Common myeloid progenitor, CD34-positive (primary cell): ENCODE results near the gene EXOC2.

Experiments
- CTCF ChIA-PET: fragments of 350-600 bp; sonication (Branson Sonifier 250); formaldehyde crosslinking; loops from one replicate; lab custom pipeline; 2021; ENCODE audit warnings: antibody characterized with exemption; lab: Charles Lee
- POLR2A ChIA-PET: fragments of 350-600 bp; sonication (Branson Sonifier 250); formaldehyde crosslinking; loops from one replicate; lab custom pipeline; 2021; ENCODE audit warnings: antibody characterized with exemption; lab: Charles Lee
- DNase-seq, 3 donors: peaks; one replicate each; pipeline versions ENCODE4 v3.0.0 to v3.0.0-alpha.2; 2013
- H3K27ac ChIP-seq, 2 experiments: 1 replicate in 1 of 2; 2 replicates in 1 of 2; pipeline ENCODE4 v1.7.0; 2013; ENCODE audit warnings: inconsistent platforms in 2 of 2, low read length in 2 of 2, mild to moderate bottlenecking in 2 of 2, low read depth in 1 of 2, moderate library complexity in 1 of 2; ENCODE audit not compliant: severe bottlenecking in 2 of 2, insufficient read depth in 1 of 2, poor library complexity in 1 of 2
- H3K27me3 ChIP-seq, 5 experiments: replicated peaks in 2 of 5; 1 replicate in 3 of 5; 2 replicates in 2 of 5; pipeline versions ENCODE4 v1.6.1 to v1.7.0; 2013; ENCODE audit warnings: low read length in 4 of 5, mild to moderate bottlenecking in 2 of 5, moderate library complexity in 2 of 5, inconsistent platforms in 1 of 5; ENCODE audit not compliant: insufficient read depth in 5 of 5, control insufficient read depth in 4 of 5
- H3K36me3 ChIP-seq, 4 experiments: 1 replicate in 2 of 4; 2 replicates in 2 of 4; pipeline versions ENCODE4 v1.6.1 to v1.7.0; 2013; ENCODE audit warnings: low read length in 3 of 4, control low read depth in 1 of 4, mild to moderate bottlenecking in 1 of 4; ENCODE audit not compliant: control insufficient read depth in 4 of 4, insufficient read depth in 4 of 4
- H3K4me1 ChIP-seq, 4 experiments: 1 replicate in 3 of 4; 2 replicates in 1 of 4; pipeline versions ENCODE4 v1.6.1 to v1.7.1; 2013; ENCODE audit warnings: low read length in 3 of 4, mild to moderate bottlenecking in 3 of 4, control low read depth in 1 of 4, inconsistent platforms in 1 of 4, moderate library complexity in 1 of 4; ENCODE audit not compliant: control insufficient read depth in 4 of 4, insufficient read depth in 4 of 4; ENCODE audit errors: control extremely low read depth in 1 of 4
- H3K4me3 ChIP-seq, 7 experiments: 1 replicate in 4 of 7; 2 replicates in 3 of 7; pipeline versions ENCODE4 v1.5.1 to v1.7.0; 2013; ENCODE audit warnings: mild to moderate bottlenecking in 7 of 7, low read length in 6 of 7, moderate library complexity in 6 of 7, inconsistent platforms in 2 of 7, low read depth in 2 of 7, control low read depth in 1 of 7; ENCODE audit not compliant: insufficient read depth in 4 of 7, control insufficient read depth in 1 of 7; ENCODE audit errors: extremely low read depth in 1 of 7
- H3K9me3 ChIP-seq, 5 experiments: 1 replicate in 4 of 5; 2 replicates in 1 of 5; pipeline versions ENCODE4 v1.6.1 to v1.7.1; 2013; ENCODE audit warnings: low read length in 4 of 5, mild to moderate bottlenecking in 2 of 5, inconsistent platforms in 1 of 5, low read depth in 1 of 5, moderate library complexity in 1 of 5; ENCODE audit not compliant: control insufficient read depth in 4 of 5, insufficient read depth in 2 of 5; ENCODE audit errors: control extremely low read depth in 1 of 5
- WGBS: methylation state at CpG from one replicate; pipeline ENCODE4 v1.1.5; 2013; ENCODE audit not compliant: insufficient coverage; 5-methylcytosine and 5-hydroxymethylcytosine counted together

Gene EXOC2

GRCh38 chr6:484086-484745, 208.7 kb downstream of the EXOC2 start:
- no peak for DNase-seq
- ChIA-PET CTCF (no interaction called here), POLR2A (no interaction called here)
- no peak overlapping the region for H3K27ac ChIP-seq
- no peak overlapping the region for H3K4me3 ChIP-seq
- H3K27me3 ChIP-seq, result no peaks in the 10 kb centered on the region
- WGBS, result 92% methylated on average over 4 of the region's 4 CpGs
- peaks cover 0 to 3% (median under 1%) of the 10 kb centered on the region in 4 experiments for H3K4me1 ChIP-seq
- peaks cover 0 to 33% (median 10%) of the 10 kb centered on the region in 4 experiments for H3K36me3 ChIP-seq
- H3K9me3 ChIP-seq, result no peaks in the 10 kb centered on the region

GRCh38 chr6:475314-475713, 217.6 kb downstream of the EXOC2 start:
- H3K4me1 ChIP-seq, result peaks cover 8 to 18% (median 14%) of the 10 kb centered on the region in 4 experiments
- DNase-seq, result no peak
- no peaks in the 10 kb centered on the region for H3K27me3 ChIP-seq
- no peaks in the 10 kb centered on the region for H3K9me3 ChIP-seq
- no peak overlapping the region for H3K27ac ChIP-seq
- no peak overlapping the region for H3K4me3 ChIP-seq
- WGBS, result 87% methylated on average over 10 of the region's 14 CpGs
- no peaks in the 10 kb centered on the region for H3K36me3 ChIP-seq
- ChIA-PET POLR2A (no interaction called here), CTCF (interaction anchor here (1.0 to 1.1 kb wide), 2 partner anchors 109 to 259 kb away, joined by 3 read pairs; no protein-coding TSS in a partner anchor)

DNA sequence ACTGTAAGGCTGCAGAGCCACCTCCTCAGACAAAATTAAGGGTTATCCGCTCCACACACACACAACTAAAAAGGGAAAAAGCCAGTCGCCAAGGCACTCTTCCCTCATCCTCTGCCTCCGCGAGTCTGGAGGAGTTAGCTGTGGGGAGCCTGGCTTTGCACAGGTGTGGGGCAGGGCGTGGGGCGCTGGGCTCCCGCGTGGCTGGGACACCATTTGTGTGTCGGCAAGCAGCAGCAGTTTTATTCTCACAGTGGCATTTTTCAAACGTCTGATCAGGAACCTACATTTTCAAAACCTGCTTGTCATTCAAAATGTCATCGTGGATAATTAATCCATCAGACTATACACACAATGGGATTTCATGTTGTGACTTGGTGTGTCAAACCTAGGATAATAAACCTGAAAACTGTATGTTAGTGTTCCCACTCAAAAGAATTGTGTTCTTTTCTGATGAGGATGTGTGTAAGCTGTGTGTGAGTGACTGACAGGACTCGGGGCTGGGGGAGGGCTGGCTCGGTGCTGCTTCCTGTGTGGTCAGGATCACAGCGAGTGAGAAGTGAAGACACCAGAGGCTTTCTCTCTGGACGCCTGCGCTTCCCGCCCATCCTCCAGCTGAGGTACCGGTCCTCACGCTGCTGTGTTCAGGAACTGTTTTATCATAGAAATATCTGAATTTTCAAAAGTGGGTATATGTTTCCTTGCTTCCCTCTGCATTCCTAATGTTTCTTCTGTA, 218.3 kb downstream of the EXOC2 start:
- CTCF ChIA-PET, result interaction anchor here (1.0 kb wide), 1 partner anchor 258 kb away, joined by 3 read pairs; no protein-coding TSS in a partner anchor
- peak in 2 of 3 donors; percentile 65 to 75 for DNase-seq

GRCh38 chr6:473768-474452, 219.0 kb downstream of the EXOC2 start:
- Histone ChIP-seq H3K9me3 (no peaks in the 10 kb centered on the region), H3K36me3 (no peaks in the 10 kb centered on the region), H3K4me1 (peaks cover 8 to 18% (median 14%) of the 10 kb centered on the region in 4 experiments), H3K27me3 (no peaks in the 10 kb centered on the region), H3K4me3 (no peak overlapping the region), H3K27ac (no peak overlapping the region)
- ChIA-PET POLR2A (no interaction called here), CTCF (interaction anchor here (1.1 kb wide), 1 partner anchor 85 kb away, joined by 3 read pairs; no protein-coding TSS in a partner anchor)
- no peak for DNase-seq
- 91% methylated on average over 26 of the region's 27 CpGs for WGBS

More for the DNA sequence above, 218.3 kb downstream of the EXOC2 start:
- no peak overlapping the region for H3K27ac ChIP-seq
- peak overlapping the region in 1 of 7 experiments; percentile 42 for H3K4me3 ChIP-seq
- peaks cover 8 to 18% (median 14%) of the 10 kb centered on the region in 4 experiments for H3K4me1 ChIP-seq
- H3K36me3 ChIP-seq, result no peaks in the 10 kb centered on the region
- POLR2A ChIA-PET, result no interaction called here
- H3K9me3 ChIP-seq, result no peaks in the 10 kb centered on the region
- no peaks in the 10 kb centered on the region for H3K27me3 ChIP-seq
- WGBS, result 46% methylated on average over 12 of the region's 19 CpGs

- H3K27ac ChIP-seq, result no peak overlapping the region
- no peaks in the 10 kb centered on the region for H3K36me3 ChIP-seq
- no peaks in the 10 kb centered on the region for H3K9me3 ChIP-seq
- ChIA-PET POLR2A (no interaction called here), CTCF (interaction anchor here (1.1 kb wide), 1 partner anchor 85 kb away, joined by 3 read pairs; no protein-coding TSS in a partner anchor)
- no peaks in the 10 kb centered on the region for H3K27me3 ChIP-seq
- no peak for DNase-seq
- H3K4me1 ChIP-seq, result peaks cover 8 to 18% (median 14%) of the 10 kb centered on the region in 4 experiments
- no peak overlapping the region for H3K4me3 ChIP-seq
- 83% methylated on average over 2 of the region's 3 CpGs for WGBS
Observed at GRCh38 chr6:473356-473755, 219.6 kb downstream of the EXOC2 start.

- 93% methylated on average over 14 of the region's 16 CpGs for WGBS
- H3K27me3 ChIP-seq, result peaks cover 0 to 12% (median 2%) of the 10 kb centered on the region in 5 experiments
- no peaks in the 10 kb centered on the region for H3K9me3 ChIP-seq
- ChIA-PET POLR2A (no interaction called here), CTCF (no interaction called here)
- H3K36me3 ChIP-seq, result no peaks in the 10 kb centered on the region
- no peak for DNase-seq
- no peak overlapping the region for H3K27ac ChIP-seq
- peaks cover 8 to 18% (median 14%) of the 10 kb centered on the region in 4 experiments for H3K4me1 ChIP-seq
- no peak overlapping the region for H3K4me3 ChIP-seq
Observed at GRCh38 chr6:470901-471448, 222.0 kb downstream of the EXOC2 start.
